Left forelimb (tissue), 1 donor: ENCODE measurements around the gene MORN1.
"Not testable (repeated sequence)": the region's sequence is repeated elsewhere in the genome, so short reads cannot be mapped to it uniquely, and the experiment has no call there.

Experiments
- DNase-seq: peaks from one replicate; pipeline ENCODE4 v3.0.0-alpha.2; 2018; ENCODE audit warnings: low spot score

Gene MORN1

DNA sequence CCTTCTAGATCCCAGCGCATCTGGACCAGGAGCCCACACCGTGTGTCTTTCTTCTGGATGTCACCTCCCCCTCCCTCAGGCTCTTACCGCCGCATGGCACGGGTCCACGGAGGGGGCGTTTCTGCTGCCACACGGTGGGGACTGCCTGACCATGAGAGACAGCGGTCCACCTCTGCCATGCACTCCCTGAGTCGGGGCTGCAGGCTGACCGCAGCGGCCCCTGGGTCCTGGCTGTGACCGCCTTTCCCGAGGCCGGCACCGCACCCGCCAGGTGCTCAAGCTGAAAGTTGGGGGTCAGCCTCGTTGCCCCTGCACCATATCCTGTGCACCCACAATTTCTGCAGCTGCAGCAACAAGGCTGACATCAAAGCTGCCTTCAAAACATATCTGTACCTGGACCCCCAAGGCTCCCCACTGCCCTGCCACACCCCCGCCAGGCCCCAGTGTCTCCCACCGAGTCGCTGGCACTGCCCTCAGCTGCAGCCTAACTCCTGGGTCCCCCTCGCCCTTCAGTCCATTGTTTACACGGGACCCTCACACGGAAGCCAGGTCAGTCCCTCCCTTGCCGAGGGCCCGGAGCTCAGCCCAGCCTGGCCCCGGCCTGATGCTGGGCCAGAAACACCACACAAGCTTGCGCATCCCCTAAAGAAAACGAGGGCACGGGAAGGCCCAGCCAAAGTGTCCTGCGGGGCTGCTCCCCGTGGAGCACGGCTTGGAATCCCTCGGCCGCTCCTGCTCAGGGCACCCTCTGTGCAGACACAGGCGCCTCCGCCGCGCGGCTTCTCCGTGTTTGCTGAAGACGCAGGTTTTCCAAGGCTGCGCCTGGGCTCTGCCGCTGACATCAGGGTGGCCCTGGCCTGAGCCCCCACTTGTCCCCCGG lies 51.9 kb downstream of the MORN1 start:
- no peak for DNase-seq

DNA sequence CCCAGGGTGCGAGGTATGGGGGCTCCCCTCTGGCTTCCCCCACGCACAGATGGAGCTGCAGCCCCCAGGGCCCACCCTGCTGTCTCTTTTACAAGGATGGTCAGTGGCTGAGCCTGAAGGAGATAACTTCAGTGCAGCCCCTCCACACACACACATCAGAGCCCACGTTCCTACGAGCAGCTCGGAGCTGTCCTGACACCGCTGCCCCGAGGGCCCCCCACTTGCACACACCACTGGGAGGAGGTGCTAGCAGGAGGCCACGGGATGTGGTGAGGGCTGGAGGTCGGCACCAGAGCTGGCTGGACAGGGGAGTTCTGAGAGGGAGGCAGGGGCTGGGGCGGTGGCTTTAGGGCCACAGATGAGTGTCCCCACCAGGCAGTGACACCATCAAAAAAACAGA lies 53.9 kb downstream of the MORN1 start:
- DNase-seq = no peak

DNA sequence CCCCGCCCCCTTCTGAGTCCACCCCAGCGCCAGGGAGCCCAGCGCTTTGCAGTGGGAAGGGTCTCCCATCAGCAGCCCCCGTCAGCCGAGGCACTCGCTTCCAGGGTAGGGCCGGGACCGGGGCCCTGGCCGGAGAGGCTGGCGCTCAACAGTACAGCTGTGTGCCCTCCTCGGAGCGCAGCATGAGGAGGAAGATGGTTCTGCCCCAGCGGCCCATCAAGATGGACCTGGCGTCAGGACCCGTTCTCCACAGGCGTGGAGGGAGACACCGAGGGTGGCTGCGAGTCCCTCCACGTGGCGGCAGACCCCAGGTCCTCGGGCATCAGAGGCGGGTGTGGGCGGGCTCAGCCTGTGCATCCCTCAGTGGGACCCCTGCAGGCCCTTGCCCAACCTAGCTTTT lies 54.3 kb downstream of the MORN1 start:
- DNase-seq = no peak

DNA sequence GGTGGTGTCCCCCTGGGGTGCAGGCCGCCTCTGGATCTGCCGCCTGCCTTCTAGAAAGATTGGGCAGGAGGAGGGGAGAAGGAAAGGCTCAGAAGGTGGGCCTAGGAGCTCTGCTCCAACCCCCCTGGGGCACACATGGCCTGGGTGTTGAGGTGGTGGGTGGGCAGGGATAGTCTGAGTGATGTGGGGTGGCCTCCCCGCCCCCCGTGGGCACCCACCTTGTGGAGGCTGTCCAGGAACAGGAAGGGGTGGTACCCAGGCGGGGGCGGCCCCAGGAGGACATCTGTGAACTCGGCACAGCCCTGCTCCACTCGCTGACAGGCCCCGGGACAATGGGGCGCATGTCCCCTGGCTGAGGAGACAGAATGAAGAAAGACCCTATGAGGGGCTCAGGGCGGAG lies 54.9 kb downstream of the MORN1 start:
- DNase-seq = no peak

DNA sequence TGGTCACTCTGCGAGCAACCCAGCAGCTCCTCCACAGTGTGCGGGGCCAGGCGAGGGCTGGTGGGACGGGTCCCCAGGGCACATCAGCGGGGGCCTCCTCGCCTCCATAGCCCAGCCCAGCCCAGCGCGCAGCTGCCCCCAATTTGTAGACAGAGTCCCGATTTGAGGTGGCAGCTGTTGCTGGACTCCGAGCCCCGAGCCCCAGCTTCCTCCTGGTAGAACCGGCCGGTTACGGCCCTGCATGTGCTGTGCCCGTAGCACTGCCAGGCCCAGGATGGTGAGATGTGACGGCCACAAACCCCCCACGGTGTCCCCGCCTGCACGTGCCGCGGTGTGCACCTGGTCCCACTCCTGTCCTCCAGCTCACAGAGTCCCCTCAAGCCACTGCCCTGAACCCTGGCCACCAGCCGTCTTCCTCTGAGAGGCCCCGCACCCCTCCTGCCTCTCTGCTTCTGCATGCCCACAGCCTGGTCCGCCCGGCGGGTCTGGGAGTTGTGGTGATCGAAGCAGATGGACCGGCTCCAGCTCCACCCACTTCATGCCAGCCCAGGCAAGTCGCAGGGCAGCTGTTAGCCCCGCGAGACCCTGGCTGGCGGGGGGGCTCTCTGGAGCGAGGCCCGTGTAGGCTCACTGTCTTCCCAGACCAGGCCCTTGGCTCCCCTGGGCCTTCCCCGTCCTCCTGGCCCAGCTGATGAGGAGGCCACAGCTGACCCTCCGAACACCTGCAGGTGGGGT lies 55.5 kb downstream of the MORN1 start:
- DNase-seq = no peak

DNA sequence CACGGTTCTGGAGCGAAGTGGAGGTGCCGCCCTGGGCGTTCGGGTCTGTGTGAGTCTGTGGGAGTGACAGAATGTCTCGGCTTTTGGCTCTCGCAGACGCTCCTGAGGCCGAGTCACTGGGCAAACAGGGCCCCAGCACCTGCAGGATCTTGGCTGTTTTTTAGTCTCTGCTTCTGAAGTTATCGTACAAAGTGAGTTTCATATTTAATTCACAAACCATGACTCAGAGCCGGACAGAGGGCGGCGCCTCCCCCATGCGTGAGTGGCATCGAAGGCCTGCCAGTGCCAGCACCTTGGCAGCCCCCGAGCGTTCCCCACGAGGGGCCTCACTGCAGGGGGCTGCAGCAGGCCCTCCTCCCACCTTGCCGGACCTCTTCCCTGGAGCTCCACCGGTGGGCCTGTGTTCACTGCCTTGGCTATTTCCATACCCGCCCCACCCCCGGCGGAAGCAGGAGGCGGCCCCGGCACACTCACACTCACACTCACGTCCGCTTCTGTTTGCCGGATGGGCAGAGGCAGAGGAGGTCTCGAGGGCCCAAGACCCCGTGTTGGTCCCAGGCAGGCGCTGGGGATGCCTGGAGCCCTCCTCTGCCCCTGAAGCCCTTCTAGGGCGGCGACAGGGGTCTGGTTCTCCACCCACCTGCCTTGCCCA lies 56.3 kb downstream of the MORN1 start:
- DNase-seq = no peak

DNA sequence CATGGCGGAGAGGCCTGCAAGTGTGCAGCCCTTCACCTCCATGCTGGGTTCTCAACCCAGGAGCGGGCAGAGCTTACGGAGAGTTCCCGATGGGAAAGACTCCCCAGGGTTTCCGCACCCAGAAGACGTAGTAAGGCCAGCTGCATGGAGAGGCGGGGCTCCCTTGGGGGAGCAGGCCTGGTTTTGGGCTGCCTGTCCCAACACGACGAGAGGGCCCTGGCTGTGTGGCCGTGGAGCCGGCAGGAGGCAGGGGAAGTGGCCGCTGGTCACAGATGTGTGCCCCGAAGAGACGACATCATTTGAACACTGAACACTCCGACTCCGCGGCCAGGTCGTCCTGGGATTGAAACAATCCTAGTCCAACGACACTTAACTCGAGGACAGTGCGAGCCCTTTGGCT lies 57.0 kb downstream of the MORN1 start:
- no peak for DNase-seq

DNA sequence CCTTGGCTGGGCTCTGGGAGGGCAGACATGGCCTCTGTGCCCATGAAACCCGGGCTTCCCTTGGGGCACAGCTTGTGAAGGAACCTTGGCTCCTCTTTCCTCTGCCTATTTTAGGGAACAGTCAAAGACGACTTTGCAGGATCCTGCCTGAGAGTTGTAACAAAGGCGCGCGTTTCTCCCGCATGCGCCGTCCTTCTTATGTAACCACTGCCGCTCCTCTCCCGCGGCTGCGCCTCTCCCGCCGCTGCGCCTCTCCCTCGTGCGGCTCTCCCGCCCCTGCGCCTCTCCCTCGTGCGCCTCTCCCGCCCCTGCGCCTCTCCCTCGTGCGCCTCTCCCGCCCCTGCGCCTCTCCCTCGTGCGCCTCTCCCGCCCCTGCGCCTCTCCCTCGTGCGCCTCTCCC lies 59.8 kb downstream of the MORN1 start:
- DNase-seq = not testable (repeated sequence)

DNA sequence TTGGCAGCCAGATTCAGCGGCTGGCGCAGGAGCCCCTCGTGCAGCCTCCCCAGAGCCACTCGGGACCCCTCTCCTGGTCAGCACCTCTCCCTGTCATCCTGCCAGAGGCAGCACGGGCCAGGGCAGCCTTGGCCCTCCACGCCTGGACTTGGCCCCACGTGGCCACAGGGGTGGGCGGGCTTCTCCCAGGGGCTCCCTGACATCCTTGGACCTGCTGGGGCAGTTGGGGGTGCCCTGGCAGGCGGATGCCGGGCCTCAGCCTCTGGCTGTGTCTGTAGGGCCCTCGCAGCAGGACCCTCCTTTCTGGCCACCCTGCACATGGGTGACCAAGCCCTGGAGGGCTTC lies 60.2 kb downstream of the MORN1 start:
- no peak for DNase-seq

DNA sequence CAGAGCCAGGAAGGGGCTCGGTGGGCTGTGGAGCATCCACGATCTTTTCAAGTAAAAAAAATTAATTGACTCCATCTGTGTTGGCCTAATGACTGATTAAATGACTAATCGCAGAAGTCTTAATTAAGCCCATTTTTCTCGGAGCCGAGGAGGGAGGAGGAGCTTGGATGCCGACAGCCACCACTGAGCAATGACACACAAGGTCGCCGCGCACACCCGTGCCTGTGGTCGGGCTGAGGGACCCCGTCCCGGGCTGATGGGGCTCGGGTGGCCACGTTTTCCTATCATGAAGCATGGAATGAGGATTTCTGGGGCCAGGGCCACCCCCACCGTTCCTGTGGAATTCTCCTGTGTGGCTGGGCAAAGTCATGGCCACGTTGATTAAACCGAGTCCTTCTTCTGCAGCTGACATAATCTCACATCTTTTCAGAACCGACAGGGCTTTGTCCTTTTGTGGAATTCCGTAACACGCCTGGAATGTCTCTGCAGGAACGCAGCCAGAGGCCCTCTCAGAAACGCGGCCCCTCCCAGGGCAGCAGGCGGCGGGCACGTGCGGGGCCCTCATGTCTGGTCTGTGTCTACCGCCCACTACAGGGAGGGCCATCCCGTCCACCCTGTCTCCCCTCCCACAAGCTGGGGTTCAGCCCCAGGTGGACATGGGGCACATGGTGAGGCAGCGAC lies 60.7 kb downstream of the MORN1 start:
- peak; percentile 90 for DNase-seq

DNA sequence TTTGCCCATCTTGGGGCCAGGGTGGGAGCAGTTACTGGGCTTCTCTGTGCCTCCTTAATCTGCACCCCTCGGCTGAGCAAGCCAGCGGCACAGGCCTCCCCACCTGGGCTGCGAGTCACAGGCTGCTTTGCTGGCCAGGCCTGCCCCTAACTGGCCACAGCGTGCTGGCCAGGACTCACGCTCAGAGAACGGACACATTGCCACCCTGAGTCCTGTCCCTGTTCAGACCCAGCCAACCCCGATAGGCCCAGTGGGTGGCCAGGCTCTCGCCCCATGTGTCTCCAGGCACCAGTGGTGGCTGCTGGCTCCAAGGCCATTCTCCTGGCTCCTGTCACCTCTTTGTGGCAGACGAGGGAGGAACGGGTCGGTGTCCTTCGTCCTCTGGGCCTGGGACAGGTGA lies 61.3 kb downstream of the MORN1 start:
- DNase-seq = no peak

DNA sequence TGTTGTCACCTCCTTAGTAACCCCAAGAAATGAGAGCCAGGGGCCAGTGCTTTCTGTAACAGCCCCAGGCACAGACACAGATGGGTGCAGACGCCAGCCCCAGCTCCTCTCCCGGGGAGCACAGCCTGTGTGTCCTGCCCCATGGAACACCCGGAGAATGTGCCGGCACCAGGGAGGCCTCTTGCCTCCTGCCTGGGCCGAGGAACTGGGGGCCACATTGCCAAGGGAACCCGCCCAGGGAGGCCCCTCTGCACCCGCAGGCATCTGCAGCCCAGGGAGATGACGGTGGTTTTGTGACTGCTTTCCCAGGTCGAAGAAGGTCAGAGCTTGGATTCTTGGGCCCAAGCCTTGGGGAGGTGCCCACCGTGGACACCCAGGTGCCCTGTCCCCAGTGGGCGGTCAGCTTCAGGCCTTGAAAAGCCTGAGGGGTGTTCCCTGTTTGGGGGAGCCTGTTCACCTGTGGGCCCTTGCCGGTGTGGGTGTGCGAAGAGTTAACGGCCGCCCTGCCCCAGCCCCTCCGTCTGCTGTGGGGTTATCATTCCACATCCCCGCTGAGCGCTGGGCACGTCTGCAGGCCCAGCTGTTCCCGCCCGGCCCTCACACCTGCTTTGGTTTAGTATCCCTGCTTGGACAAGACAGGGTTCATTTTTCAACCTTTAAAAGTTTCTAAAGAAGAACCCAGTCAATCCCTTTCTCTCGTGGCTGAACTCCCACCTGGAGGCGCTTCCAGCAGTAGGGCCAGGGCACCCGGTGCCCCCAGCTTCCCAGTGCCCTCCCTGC lies 62.5 kb downstream of the MORN1 start:
- DNase-seq = no peak

DNA sequence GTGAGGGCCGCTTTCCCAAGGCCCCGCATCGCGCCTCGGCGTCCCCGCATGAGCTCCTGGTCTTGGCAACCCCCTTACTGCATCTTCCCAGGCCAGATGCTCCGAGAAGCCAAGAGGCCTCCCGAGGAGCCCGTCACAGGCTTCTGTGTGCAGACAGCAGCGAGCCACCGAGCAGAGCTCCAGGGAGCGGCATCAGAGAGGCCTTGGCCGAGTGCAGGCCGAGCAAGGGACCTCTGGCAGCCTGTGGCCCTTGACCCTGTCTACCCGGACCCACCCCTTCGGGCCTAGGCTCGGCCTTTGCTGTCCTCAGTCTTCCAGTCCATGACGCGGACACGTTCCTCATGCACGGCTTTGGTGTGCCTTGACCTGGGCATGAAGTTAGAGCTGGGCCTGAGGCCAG lies 63.5 kb downstream of the MORN1 start:
- DNase-seq = no peak

DNA sequence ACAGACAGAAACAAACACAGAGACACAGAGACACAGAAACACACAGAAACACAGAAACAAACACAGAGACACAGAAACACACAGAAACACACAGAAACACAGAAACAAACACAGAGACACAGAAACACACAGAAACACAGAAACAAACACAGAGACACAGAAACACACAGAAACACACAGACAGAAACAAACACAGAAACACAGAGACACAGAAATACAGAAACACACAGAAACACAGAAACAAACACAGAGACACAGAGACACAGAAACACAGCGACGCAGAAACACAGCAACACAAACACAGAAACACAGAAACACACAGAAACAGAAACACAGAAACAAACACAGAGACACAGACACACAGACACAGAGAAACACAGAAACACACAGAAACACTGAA lies 64.2 kb downstream of the MORN1 start:
- not testable (repeated sequence) for DNase-seq

DNA sequence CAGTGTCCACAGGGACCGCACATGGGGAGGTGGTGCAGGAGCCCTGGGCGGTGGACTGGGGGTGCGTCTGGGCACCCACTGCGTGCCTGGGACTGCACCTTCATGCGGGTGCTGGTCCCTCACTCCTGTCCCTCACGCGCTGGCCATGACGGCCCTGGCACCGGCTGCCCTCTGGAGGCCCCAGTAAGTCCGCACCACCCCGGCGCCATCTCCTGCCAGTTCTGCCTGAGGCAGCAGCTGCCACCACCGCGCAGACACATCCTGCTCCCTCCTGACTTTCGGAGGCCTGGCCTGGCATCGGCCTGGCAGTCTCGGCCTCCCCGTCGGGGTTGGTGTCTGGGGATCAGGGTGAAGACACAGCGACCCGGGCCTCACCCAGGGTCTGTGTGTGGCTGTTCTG lies 64.8 kb downstream of the MORN1 start:
- no peak for DNase-seq

DNA sequence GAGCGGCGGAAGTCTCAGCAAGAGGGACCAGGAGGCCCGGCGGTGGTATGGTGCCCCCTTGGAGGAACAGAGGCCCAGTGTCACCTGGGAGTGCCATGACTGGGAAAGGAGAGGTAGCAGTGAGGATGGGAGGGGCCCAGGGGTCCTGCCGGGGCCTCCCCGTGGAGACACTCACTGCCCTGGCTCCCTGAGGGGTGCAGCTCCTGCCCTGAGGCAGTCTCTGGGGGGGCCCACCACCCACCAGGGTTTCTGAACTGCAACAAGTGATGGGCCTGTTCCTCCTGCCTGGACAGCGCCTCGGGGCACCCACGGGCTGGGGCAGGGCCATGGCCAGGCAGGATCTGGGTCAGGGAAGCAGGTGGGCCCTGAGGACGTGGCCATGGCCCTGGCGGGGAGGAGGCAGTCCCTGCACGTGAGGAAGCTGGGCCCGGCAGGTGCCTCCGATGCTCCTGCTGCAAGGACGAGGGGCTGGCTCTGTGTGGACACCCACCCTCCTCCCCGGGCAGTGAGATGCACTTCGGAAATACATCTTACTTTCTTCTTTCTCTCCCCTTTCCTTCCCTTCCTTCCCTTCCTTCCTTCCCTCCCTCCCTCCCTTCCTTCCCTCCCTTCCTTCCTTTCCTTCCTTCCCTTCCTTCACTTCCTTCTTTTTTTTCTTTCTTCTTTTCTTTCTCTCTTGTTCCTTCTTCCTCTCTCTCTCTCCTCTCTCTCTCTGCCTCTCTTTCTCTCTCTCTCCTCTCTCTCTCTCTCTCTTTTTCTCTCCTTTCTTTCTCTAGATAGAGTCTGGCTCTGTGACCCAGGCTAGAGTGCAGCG lies 66.6 kb downstream of the MORN1 start:
- DNase-seq = no peak

DNA sequence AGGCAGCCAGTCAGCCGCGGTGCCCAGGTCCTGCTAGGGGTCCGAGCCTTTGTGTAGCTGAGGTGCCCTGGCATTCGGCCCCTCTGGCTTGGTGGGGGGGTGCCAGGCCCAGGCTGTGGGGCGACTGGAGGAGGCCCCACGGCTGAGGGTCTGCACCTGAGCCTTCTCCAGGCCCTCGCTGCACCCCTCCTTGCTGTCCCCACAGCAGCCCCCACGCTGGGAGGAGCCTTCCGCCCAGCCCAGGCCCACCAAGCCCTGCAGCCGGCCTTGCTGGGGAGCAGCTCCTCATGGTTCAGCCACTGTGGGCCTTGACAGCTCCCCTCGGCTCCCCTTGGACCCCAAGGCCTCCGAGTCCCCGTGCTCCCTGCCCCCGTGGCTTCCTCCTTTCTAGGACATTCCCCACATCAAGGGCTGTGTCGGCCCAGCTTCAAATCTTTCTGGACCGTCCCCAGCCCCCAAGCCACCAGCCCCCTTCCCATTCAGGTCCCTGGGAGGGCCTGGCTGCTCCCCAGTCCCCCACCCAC lies 67.8 kb downstream of the MORN1 start:
- no peak for DNase-seq

DNA sequence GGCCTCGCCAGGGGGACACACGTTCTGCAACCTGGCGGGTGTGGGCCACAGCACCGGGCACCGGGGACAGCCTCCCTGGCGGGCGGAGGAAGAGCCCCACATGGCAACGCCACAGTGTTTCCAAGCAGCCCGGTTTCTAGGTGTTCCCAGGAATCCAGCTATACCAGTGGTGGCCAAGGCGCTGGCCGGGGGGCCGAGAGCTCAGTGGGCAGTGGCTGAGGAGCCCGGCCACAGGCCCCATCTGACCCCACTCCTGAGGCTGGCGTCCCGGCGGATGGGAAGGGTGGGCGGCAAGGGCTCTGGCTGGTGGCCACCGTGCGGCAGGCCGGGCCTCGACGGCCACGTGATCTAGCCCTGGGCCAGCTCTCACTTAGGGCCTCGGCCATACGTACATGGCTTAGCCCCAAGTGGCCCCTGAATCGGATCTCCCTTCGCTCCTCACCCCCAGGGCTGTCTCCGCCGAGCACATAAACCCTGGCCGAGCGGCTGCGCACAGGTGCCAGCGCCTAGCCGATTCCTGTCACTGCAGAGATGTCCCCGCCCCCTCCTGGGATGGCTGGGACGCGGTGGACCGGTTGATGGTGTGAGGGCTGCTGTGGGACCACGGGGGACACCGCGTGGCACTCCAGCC lies 68.7 kb downstream of the MORN1 start:
- DNase-seq = no peak

DNA sequence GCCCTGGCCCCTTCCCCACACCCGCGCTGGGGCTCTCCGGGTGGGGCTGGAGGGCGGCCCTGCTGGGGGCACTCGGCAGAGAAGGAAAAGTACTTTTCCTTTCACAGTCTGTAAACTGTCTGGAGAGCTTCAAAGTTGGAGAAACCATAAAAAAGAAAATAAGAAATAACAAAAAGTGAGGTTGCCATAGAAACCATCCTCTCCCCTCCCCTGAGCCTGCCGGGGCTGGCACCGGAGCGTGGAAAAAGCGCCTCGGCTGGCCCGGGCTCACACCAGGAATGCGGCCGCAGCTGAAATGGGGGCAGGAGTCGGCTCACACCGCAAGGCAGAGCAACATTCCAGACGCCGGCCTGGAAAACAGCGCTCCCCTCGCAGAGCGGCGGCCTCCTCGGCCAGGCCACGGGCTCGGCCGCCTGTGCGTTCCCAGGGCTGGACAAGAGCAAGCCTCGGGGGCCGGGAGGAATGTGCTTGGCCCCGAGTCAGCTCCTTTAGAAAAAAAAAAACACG lies 69.2 kb downstream of the MORN1 start:
- peak; percentile 96 for DNase-seq
